GM23338 (cell line): ENCODE measurements around the gene ARFIP1. TPM values are rescaled to one million over a fixed set of nuclear protein-coding genes. Genes with fewer than 3 reads are reported as not detected.

Experiments
- ATAC-seq: fragments of 200-7000 bp; cut with Tn5 transposase; 3 replicates; pipeline ENCODE4 v1.9.1; 2020
- DNase-seq: peaks from one replicate; pipeline ENCODE4 v3.0.0-alpha.2; 2015; ENCODE audit warnings: low spot score
- H2AFZ ChIP-seq: fragments of 200-600 bp; sonication (generic); 2 replicates; pipeline ENCODE4 v1.8.0; 2016; ENCODE audit warnings: antibody characterized with exemption, mild to moderate bottlenecking, moderate library complexity
- H3F3A ChIP-seq: fragments of 200-600 bp; sonication (generic); replicated peaks from 2 replicates; pipeline ENCODE4 v1.8.0; 2017; ENCODE audit warnings: antibody characterized with exemption, mixed run types, low read depth
- H3K27ac ChIP-seq: fragments of 200-600 bp; sonication (generic); 2 replicates; pipeline ENCODE4 v1.6.1; 2016; ENCODE audit warnings: low read depth
- H3K27me3 ChIP-seq: fragments of 200-600 bp; sonication (generic); 2 replicates; pipeline ENCODE4 v1.8.0; 2016; ENCODE audit warnings: mild to moderate bottlenecking, mixed run types, moderate library complexity; ENCODE audit not compliant: insufficient read depth
- H3K36me3 ChIP-seq: fragments of 200-600 bp; sonication (generic); 2 replicates; pipeline ENCODE4 v1.8.0; 2016; ENCODE audit warnings: mild to moderate bottlenecking; ENCODE audit not compliant: insufficient read depth
- H3K4me1 ChIP-seq: fragments of 200-600 bp; sonication (generic); 2 replicates; pipeline ENCODE4 v1.8.0; 2016; ENCODE audit warnings: mild to moderate bottlenecking, moderate library complexity; ENCODE audit not compliant: insufficient read depth
- H3K4me2 ChIP-seq: fragments of 200-600 bp; sonication (generic); 2 replicates; pipeline ENCODE4 v1.7.1; 2017; ENCODE audit warnings: mixed run types
- H3K4me3 ChIP-seq: fragments of 200-600 bp; sonication (generic); 2 replicates; pipeline ENCODE4 v1.6.1; 2016; ENCODE audit warnings: mixed run types
- H3K79me2 ChIP-seq: fragments of 200-600 bp; sonication (generic); replicated peaks from 2 replicates; pipeline ENCODE4 v1.8.0; 2017; ENCODE audit warnings: mild to moderate bottlenecking; ENCODE audit not compliant: insufficient read depth
- H3K9me2 ChIP-seq: fragments of 200-600 bp; sonication (generic); 2 replicates; pipeline ENCODE4 v1.8.0; 2017; ENCODE audit not compliant: insufficient read depth
- H4K20me1 ChIP-seq: fragments of 200-600 bp; sonication (generic); replicated peaks from 2 replicates; pipeline ENCODE4 v1.8.0; 2017; ENCODE audit warnings: mild to moderate bottlenecking; ENCODE audit not compliant: insufficient read depth
- H3K27ac Mint-ChIP-seq: 2 replicates; pipeline ENCODE4 v1.8.0; 2020; ENCODE audit warnings: inconsistent platforms, mild to moderate bottlenecking, moderate library complexity, mixed read lengths
- H3K27me3 Mint-ChIP-seq: 3 replicates; pipeline ENCODE4 v1.8.0; 2022; ENCODE audit warnings: low read depth, mild to moderate bottlenecking, moderate library complexity, mixed read lengths, inconsistent platforms; ENCODE audit not compliant: insufficient read depth, poor library complexity
- H3K36me3 Mint-ChIP-seq: 3 replicates; pipeline ENCODE4 v1.8.0; 2021; ENCODE audit warnings: low read depth, mild to moderate bottlenecking, inconsistent platforms, moderate library complexity, mixed read lengths
- H3K4me1 Mint-ChIP-seq: 3 replicates; pipeline ENCODE4 v1.8.0; 2020; ENCODE audit warnings: mild to moderate bottlenecking, inconsistent platforms, mixed read lengths
- H3K4me3 Mint-ChIP-seq: 3 replicates; pipeline ENCODE4 v1.8.0; 2021; ENCODE audit warnings: moderate library complexity, mild to moderate bottlenecking, inconsistent platforms, mixed read lengths
- H3K9me3 Mint-ChIP-seq: 3 replicates; pipeline ENCODE4 v1.8.0; 2020; ENCODE audit warnings: moderate library complexity, mild to moderate bottlenecking, inconsistent platforms, mixed read lengths
- JUNB ChIP-seq: IDR thresholded peaks from one replicate; pipeline ENCODE4 v1.6.1; 2016; ENCODE audit warnings: antibody characterized with exemption; ENCODE audit not compliant: unreplicated experiment
- NANOG ChIP-seq: IDR thresholded peaks from 2 replicates; pipeline ENCODE4 v1.6.1; 2016; ENCODE audit warnings: antibody characterized with exemption, borderline replicate concordance
- ZNF114 ChIP-seq: fragments of 250-450 bp; sonication (Bioruptor Pico); IDR thresholded peaks from 2 replicates; pipeline ENCODE4 v1.5.0; 2020; ENCODE audit warnings: mild to moderate bottlenecking, moderate library complexity
- polyA plus RNA-seq: library from polyadenylated mRNA; unstranded; fragments of >200 nt; fragmentation: Nextera tagmentation; extraction: Ambion mirVana; gene quantifications from 2 replicates; pipeline ENCODE4 v1.2.1, GENCODE V29; 2016
- total RNA-seq: library from RNA; depleted of rRNA; stranded (reverse); fragments of >200 nt; shearing (Covaris generic); gene quantifications from 2 replicates; pipeline ENCODE4 v1.2.3, GENCODE V29; 2014
- TF ChIP-seq, protein P1 (sequence below), 2 experiments: fragments of 200-600 bp in 1 of 2; sonication (generic) in 1 of 2; conservative IDR thresholded peaks; 2 replicates each; pipeline versions ENCODE4 v1.5.1 to v1.6.1; 2016 to 2017; ENCODE audit warnings: antibody characterized with exemption in 2 of 2, low read depth in 2 of 2, mild to moderate bottlenecking in 2 of 2, moderate library complexity in 1 of 2
- TF ChIP-seq, protein P2 (sequence below): fragments of 250-450 bp; sonication (Bioruptor Pico); IDR thresholded peaks from 2 replicates; pipeline ENCODE4 v1.5.0; 2020; ENCODE audit warnings: mild to moderate bottlenecking, moderate library complexity

The ARFIP1 gene
- total and polyA plus RNA-seq, 2 experiments from 2014 or later: 46.0 to 49.6 TPM

DNA sequence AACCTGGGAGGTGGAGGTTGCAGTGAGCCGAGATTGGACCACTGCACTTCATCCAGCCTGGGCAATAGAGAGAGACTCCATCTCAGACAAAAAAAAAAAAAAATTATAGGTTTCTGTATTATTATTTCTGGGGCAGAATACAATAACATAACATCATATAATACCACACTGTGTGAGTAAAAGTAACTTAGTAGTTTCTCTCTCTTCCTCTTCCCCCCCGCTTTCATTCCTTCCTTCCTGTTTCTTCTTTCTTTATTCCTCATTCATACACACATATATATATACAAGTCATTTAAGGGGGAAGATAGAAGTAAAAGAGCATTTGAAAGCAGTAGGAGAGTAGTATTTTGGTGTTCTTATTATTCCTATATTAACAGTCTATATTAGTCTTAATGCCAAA, 100.5 kb downstream of the ARFIP1 start:
- Histone ChIP-seq H4K20me1 (no peaks in the 10 kb centered on the region), H3K36me3 (peaks cover 10% of the 10 kb centered on the region; the same call in 1 of the 2 replicates), H3K27ac (no peak overlapping the region), H3K4me1 (no peaks in the 10 kb centered on the region), H3K4me2 (no peak overlapping the region), H3F3A (no peaks in the 10 kb centered on the region), H3K4me3 (no peak overlapping the region), H3K27me3 (no peaks in the 10 kb centered on the region), H3K79me2 (no peaks in the 10 kb centered on the region), H3K9me2 (no peaks in the 10 kb centered on the region), H2AFZ (no peak overlapping the region)
- no peak overlapping the region for H3K27ac Mint-ChIP-seq
- ATAC-seq: no peak
- H3K4me3 Mint-ChIP-seq: no peak overlapping the region
- peaks cover 4% of the 10 kb centered on the region; the same call in 2 of the 3 replicates for H3K4me1 Mint-ChIP-seq
- H3K36me3 Mint-ChIP-seq: peaks cover 37% of the 10 kb centered on the region
- H3K27me3 Mint-ChIP-seq: no peaks in the 10 kb centered on the region
- peaks cover 24% of the 10 kb centered on the region for H3K9me3 Mint-ChIP-seq
- no peak for DNase-seq
- no peak for TF ChIP-seq ZNF114 (CRISPR knock-in tag)
- TF ChIP-seq NANOG: no peak
- no peak for TF ChIP-seq JUNB
- TF ChIP-seq, protein P1, sequence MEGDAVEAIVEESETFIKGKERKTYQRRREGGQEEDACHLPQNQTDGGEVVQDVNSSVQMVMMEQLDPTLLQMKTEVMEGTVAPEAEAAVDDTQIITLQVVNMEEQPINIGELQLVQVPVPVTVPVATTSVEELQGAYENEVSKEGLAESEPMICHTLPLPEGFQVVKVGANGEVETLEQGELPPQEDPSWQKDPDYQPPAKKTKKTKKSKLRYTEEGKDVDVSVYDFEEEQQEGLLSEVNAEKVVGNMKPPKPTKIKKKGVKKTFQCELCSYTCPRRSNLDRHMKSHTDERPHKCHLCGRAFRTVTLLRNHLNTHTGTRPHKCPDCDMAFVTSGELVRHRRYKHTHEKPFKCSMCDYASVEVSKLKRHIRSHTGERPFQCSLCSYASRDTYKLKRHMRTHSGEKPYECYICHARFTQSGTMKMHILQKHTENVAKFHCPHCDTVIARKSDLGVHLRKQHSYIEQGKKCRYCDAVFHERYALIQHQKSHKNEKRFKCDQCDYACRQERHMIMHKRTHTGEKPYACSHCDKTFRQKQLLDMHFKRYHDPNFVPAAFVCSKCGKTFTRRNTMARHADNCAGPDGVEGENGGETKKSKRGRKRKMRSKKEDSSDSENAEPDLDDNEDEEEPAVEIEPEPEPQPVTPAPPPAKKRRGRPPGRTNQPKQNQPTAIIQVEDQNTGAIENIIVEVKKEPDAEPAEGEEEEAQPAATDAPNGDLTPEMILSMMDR (conservative IDR thresholded peaks at IDR 0.05; ENCODE audit: low read depth in 2 of 2): no peak
- TF ChIP-seq, protein P2, sequence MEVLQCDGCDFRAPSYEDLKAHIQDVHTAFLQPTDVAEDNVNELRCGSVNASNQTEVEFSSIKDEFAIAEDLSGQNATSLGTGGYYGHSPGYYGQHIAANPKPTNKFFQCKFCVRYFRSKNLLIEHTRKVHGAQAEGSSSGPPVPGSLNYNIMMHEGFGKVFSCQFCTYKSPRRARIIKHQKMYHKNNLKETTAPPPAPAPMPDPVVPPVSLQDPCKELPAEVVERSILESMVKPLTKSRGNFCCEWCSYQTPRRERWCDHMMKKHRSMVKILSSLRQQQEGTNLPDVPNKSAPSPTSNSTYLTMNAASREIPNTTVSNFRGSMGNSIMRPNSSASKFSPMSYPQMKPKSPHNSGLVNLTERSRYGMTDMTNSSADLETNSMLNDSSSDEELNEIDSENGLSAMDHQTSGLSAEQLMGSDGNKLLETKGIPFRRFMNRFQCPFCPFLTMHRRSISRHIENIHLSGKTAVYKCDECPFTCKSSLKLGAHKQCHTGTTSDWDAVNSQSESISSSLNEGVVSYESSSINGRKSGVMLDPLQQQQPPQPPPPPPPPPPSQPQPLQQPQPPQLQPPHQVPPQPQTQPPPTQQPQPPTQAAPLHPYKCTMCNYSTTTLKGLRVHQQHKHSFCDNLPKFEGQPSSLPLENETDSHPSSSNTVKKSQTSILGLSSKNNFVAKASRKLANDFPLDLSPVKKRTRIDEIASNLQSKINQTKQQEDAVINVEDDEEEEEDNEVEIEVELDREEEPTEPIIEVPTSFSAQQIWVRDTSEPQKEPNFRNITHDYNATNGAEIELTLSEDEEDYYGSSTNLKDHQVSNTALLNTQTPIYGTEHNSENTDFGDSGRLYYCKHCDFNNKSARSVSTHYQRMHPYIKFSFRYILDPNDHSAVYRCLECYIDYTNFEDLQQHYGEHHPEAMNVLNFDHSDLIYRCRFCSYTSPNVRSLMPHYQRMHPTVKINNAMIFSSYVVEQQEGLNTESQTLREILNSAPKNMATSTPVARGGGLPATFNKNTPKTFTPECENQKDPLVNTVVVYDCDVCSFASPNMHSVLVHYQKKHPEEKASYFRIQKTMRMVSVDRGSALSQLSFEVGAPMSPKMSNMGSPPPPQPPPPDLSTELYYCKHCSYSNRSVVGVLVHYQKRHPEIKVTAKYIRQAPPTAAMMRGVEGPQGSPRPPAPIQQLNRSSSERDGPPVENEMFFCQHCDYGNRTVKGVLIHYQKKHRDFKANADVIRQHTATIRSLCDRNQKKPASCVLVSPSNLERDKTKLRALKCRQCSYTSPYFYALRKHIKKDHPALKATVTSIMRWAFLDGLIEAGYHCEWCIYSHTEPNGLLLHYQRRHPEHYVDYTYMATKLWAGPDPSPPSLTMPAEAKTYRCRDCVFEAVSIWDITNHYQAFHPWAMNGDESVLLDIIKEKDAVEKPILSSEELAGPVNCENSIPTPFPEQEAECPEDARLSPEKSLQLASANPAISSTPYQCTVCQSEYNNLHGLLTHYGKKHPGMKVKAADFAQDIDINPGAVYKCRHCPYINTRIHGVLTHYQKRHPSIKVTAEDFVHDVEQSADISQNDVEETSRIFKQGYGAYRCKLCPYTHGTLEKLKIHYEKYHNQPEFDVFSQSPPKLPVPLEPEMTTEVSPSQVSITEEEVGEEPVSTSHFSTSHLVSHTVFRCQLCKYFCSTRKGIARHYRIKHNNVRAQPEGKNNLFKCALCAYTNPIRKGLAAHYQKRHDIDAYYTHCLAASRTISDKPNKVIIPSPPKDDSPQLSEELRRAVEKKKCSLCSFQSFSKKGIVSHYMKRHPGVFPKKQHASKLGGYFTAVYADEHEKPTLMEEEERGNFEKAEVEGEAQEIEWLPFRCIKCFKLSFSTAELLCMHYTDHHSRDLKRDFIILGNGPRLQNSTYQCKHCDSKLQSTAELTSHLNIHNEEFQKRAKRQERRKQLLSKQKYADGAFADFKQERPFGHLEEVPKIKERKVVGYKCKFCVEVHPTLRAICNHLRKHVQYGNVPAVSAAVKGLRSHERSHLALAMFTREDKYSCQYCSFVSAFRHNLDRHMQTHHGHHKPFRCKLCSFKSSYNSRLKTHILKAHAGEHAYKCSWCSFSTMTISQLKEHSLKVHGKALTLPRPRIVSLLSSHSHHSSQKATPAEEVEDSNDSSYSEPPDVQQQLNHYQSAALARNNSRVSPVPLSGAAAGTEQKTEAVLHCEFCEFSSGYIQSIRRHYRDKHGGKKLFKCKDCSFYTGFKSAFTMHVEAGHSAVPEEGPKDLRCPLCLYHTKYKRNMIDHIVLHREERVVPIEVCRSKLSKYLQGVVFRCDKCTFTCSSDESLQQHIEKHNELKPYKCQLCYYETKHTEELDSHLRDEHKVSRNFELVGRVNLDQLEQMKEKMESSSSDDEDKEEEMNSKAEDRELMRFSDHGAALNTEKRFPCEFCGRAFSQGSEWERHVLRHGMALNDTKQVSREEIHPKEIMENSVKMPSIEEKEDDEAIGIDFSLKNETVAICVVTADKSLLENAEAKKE (CRISPR knock-in tag): no peak
